Stomach (tissue), 4 donors: ENCODE results near the gene MPDU1.
A peak's percentile ranks its signal among the peaks of the same experiment; 100 is the strongest.

Source experiments
- EP300 ChIP-seq: sonication (generic); formaldehyde crosslinking; IDR thresholded peaks from one replicate; pipeline ENCODE4 v1.6.1; 2017; ENCODE audit warnings: antibody characterized with exemption
- POLR2A ChIP-seq, 4 donors: fragments of 450-650 bp; IDR thresholded peaks; one replicate each; pipeline ENCODE4 v1.6.1; 2016; ENCODE audit warnings: antibody characterized with exemption in 4 of 4, control low read depth in 2 of 4, mild to moderate bottlenecking in 1 of 4, moderate library complexity in 1 of 4
- POLR2AphosphoS5 ChIP-seq, 3 donors: sonication (generic); formaldehyde crosslinking; IDR thresholded peaks; one replicate each; pipeline ENCODE4 v1.6.1; 2016; ENCODE audit warnings: antibody characterized with exemption in 3 of 3
- TF ChIP-seq, protein P1 (sequence below), 7 experiments: fragments of 450-650 bp in 4 of 7; fragments of 200-600 bp in 3 of 7; sonication (generic) in 3 of 7; IDR thresholded peaks; one replicate each; pipeline ENCODE4 v1.5.1; 2016 to 2019; ENCODE audit warnings: antibody characterized with exemption in 7 of 7, control low read depth in 2 of 7, mild to moderate bottlenecking in 1 of 7

DNA sequence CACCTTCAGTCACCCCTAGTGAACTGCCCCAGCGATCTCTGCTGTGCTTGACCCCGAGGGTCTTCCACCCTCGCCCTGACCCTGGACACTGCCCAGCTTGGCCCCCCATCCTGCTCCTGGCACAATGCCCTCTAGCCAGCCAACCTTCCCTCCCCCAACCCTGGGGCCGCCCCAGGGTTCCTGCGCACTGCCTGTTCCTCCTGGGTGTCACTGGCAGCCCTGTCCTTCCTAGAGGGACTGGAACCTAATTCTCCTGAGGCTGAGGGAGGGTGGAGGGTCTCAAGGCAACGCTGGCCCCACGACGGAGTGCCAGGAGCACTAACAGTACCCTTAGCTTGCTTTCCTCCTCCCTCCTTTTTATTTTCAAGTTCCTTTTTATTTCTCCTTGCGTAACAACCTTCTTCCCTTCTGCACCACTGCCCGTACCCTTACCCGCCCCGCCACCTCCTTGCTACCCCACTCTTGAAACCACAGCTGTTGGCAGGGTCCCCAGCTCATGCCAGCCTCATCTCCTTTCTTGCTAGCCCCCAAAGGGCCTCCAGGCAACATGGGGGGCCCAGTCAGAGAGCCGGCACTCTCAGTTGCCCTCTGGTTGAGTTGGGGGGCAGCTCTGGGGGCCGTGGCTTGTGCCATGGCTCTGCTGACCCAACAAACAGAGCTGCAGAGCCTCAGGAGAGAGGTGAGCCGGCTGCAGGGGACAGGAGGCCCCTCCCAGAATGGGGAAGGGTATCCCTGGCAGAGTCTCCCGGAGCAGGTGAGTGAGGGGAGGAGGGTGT, 24.9 kb upstream of the MPDU1 start, which contains the start of gene TNFSF13:
- TF ChIP-seq, protein P1, sequence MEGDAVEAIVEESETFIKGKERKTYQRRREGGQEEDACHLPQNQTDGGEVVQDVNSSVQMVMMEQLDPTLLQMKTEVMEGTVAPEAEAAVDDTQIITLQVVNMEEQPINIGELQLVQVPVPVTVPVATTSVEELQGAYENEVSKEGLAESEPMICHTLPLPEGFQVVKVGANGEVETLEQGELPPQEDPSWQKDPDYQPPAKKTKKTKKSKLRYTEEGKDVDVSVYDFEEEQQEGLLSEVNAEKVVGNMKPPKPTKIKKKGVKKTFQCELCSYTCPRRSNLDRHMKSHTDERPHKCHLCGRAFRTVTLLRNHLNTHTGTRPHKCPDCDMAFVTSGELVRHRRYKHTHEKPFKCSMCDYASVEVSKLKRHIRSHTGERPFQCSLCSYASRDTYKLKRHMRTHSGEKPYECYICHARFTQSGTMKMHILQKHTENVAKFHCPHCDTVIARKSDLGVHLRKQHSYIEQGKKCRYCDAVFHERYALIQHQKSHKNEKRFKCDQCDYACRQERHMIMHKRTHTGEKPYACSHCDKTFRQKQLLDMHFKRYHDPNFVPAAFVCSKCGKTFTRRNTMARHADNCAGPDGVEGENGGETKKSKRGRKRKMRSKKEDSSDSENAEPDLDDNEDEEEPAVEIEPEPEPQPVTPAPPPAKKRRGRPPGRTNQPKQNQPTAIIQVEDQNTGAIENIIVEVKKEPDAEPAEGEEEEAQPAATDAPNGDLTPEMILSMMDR (IDR thresholded peaks at IDR 0.05): no peak
- TF ChIP-seq POLR2A (IDR thresholded peaks at IDR 0.05) (no peak), POLR2AphosphoS5 (IDR thresholded peaks at IDR 0.05) (peak in 1 of 3 donors; percentile 50), EP300 (no peak)
